Measurements from ENCODE around the gene DNAH2.

GRCh38 chr17:7809086-7809790, 91.7 kb downstream of the DNAH2 start:
- TF ChIP-seq, protein P1, sequence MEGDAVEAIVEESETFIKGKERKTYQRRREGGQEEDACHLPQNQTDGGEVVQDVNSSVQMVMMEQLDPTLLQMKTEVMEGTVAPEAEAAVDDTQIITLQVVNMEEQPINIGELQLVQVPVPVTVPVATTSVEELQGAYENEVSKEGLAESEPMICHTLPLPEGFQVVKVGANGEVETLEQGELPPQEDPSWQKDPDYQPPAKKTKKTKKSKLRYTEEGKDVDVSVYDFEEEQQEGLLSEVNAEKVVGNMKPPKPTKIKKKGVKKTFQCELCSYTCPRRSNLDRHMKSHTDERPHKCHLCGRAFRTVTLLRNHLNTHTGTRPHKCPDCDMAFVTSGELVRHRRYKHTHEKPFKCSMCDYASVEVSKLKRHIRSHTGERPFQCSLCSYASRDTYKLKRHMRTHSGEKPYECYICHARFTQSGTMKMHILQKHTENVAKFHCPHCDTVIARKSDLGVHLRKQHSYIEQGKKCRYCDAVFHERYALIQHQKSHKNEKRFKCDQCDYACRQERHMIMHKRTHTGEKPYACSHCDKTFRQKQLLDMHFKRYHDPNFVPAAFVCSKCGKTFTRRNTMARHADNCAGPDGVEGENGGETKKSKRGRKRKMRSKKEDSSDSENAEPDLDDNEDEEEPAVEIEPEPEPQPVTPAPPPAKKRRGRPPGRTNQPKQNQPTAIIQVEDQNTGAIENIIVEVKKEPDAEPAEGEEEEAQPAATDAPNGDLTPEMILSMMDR (IDR thresholded peaks at IDR 0.05; ENCODE audit: low read length): no peak
- TF ChIP-seq EZH2 (IDR thresholded peaks at IDR 0.05; ENCODE audit: borderline replicate concordance, low read length): no peak
